Stimulated activated CD8-positive, alpha-beta memory T cell treated with anti-CD3 and anti-CD28 coated beads, Interleukin-12 subunit alpha, Interleukin-12 subunit beta, amount 100 ng/mL, for 4 hours (primary cell): ENCODE results near the gene ABHD6.
A peak's percentile ranks its signal among the peaks of the same experiment; 100 is the strongest.
"Not testable (repeated sequence)": the region's sequence is repeated elsewhere in the genome, so short reads cannot be mapped to it uniquely, and the experiment has no call there.

Source experiments
- DNase-seq: peaks from one replicate; pipeline ENCODE4 v3.0.0-alpha.2; 2020; ENCODE audit warnings: low read depth

The ABHD6 gene

GRCh38 chr3:58237238-58237940 lies at the start of gene ABHD6:
ABHD6 (plus strand) TSS chr3:58237792; CDS start chr3:58256587, 18,795 bp downstream.
- DNase-seq, result peak; percentile 71

GRCh38 chr3:58188173-58188564 lies 49.4 kb upstream of the ABHD6 start:
- DNase-seq, result no peak

GRCh38 chr3:58188921-58189451 lies 48.6 kb upstream of the ABHD6 start:
- no peak for DNase-seq

GRCh38 chr3:58189691-58190090 lies 47.9 kb upstream of the ABHD6 start:
- DNase-seq, result no peak

- DNase-seq, result no peak
These were observed 47.3 kb upstream of the ABHD6 start for GRCh38 chr3:58190291-58190690.

- DNase-seq, result no peak
These were observed 46.7 kb upstream of the ABHD6 start for GRCh38 chr3:58190882-58191281.

- no peak for DNase-seq
These were observed 46.1 kb upstream of the ABHD6 start for GRCh38 chr3:58191361-58191991.

- DNase-seq, result no peak
These were observed 45.5 kb upstream of the ABHD6 start for GRCh38 chr3:58192069-58192468.

GRCh38 chr3:58193682-58194407 lies 43.7 kb upstream of the ABHD6 start:
- DNase-seq, result no peak

- no peak for DNase-seq
These were observed 40.0 kb upstream of the ABHD6 start for GRCh38 chr3:58197588-58197987.

GRCh38 chr3:58198362-58198761 lies 39.2 kb upstream of the ABHD6 start:
- no peak for DNase-seq

GRCh38 chr3:58198804-58199203 lies 38.8 kb upstream of the ABHD6 start:
- no peak for DNase-seq

- no peak for DNase-seq
These were observed 37.4 kb upstream of the ABHD6 start for GRCh38 chr3:58200121-58200709.

GRCh38 chr3:58200846-58201355 lies 36.7 kb upstream of the ABHD6 start:
- DNase-seq, result no peak

GRCh38 chr3:58201451-58201850 lies 36.1 kb upstream of the ABHD6 start:
- not testable (repeated sequence) for DNase-seq

GRCh38 chr3:58202917-58203360 lies 34.7 kb upstream of the ABHD6 start:
- DNase-seq, result no peak

- no peak for DNase-seq
These were observed 34.1 kb upstream of the ABHD6 start for GRCh38 chr3:58203541-58203940.

GRCh38 chr3:58204720-58205119 lies 32.9 kb upstream of the ABHD6 start:
- no peak for DNase-seq

- no peak for DNase-seq
These were observed 31.6 kb upstream of the ABHD6 start for GRCh38 chr3:58205981-58206380.

GRCh38 chr3:58206406-58207011 lies 31.1 kb upstream of the ABHD6 start:
- no peak for DNase-seq

GRCh38 chr3:58207954-58208353 lies 29.6 kb upstream of the ABHD6 start:
- DNase-seq, result no peak

- DNase-seq, result no peak
These were observed 27.7 kb upstream of the ABHD6 start for GRCh38 chr3:58209933-58210332.
